CD8-positive, alpha-beta memory T cell (primary cell): ENCODE data around the gene BRWD1. TPM values are rescaled to one million over a fixed set of nuclear protein-coding genes. Genes with fewer than 3 reads are reported as not detected.

ENCODE experiments used
- CTCF ChIA-PET: fragments of 350-600 bp; sonication (Branson Sonifier 250); formaldehyde crosslinking; loops from one replicate; lab custom pipeline; 2021; ENCODE audit warnings: antibody characterized with exemption; lab: Charles Lee
- POLR2A ChIA-PET: fragments of 350-600 bp; sonication (Branson Sonifier 250); formaldehyde crosslinking; loops from one replicate; lab custom pipeline; 2021; ENCODE audit warnings: antibody characterized with exemption; lab: Charles Lee
- DNase-seq, 5 donors: peaks; one replicate each; pipeline versions ENCODE4 v3.0.0 to v3.0.0-alpha.2; 2020 to 2022; ENCODE audit warnings: mixed read lengths in 1 of 5
- H3K27ac ChIP-seq: one replicate; pipeline ENCODE4 v1.7.0; 2013; ENCODE audit warnings: low read depth, mild to moderate bottlenecking, low read length, moderate library complexity
- H3K27me3 ChIP-seq: 2 replicates; pipeline ENCODE4 v1.7.0; 2013; ENCODE audit warnings: low read length, mild to moderate bottlenecking; ENCODE audit not compliant: insufficient read depth, poor library complexity, severe bottlenecking
- H3K36me3 ChIP-seq: 2 replicates; pipeline ENCODE4 v1.7.0; 2013; ENCODE audit warnings: mild to moderate bottlenecking, low read length, moderate library complexity; ENCODE audit not compliant: insufficient read depth
- H3K4me1 ChIP-seq: 2 replicates; pipeline ENCODE4 v1.7.0; 2013; ENCODE audit warnings: mild to moderate bottlenecking, low read length, moderate library complexity; ENCODE audit not compliant: insufficient read depth
- H3K4me3 ChIP-seq: 2 replicates; pipeline ENCODE4 v1.7.0; 2013; ENCODE audit warnings: mild to moderate bottlenecking, low read length
- H3K9me3 ChIP-seq: 2 replicates; pipeline ENCODE4 v1.7.0; 2013; ENCODE audit warnings: mild to moderate bottlenecking, low read length
- H3K27ac Mint-ChIP-seq, 8 donors: one replicate each; pipeline ENCODE4 v1.8.0; 2020 to 2021; ENCODE audit warnings: mixed read lengths in 8 of 8, mild to moderate bottlenecking in 6 of 8, inconsistent platforms in 3 of 8, moderate library complexity in 3 of 8
- H3K27me3 Mint-ChIP-seq, 2 donors: one replicate each; pipeline ENCODE4 v1.8.0; 2020 to 2021; ENCODE audit warnings: mixed read lengths in 2 of 2, mild to moderate bottlenecking in 1 of 2, moderate library complexity in 1 of 2
- H3K36me3 Mint-ChIP-seq, 3 donors: one replicate each; pipeline ENCODE4 v1.8.0; 2020 to 2021; ENCODE audit warnings: mixed read lengths in 3 of 3, inconsistent platforms in 1 of 3, mild to moderate bottlenecking in 1 of 3
- H3K4me1 Mint-ChIP-seq, 3 donors: one replicate each; pipeline ENCODE4 v1.8.0; 2020 to 2021; ENCODE audit warnings: mixed read lengths in 3 of 3, inconsistent platforms in 1 of 3, mild to moderate bottlenecking in 1 of 3
- H3K4me3 Mint-ChIP-seq, 7 donors: one replicate each; pipeline ENCODE4 v1.8.0; 2020 to 2021; ENCODE audit warnings: mixed read lengths in 7 of 7, mild to moderate bottlenecking in 6 of 7, moderate library complexity in 4 of 7, inconsistent platforms in 2 of 7
- H3K9me3 Mint-ChIP-seq, 5 donors: one replicate each; pipeline ENCODE4 v1.8.0; 2020 to 2022; ENCODE audit warnings: mixed read lengths in 5 of 5, mild to moderate bottlenecking in 3 of 5, moderate library complexity in 2 of 5, inconsistent platforms in 1 of 5
- polyA plus RNA-seq: library from polyadenylated mRNA; unstranded; fragments of 300-500 nt; fragmentation: Illumina TruSeq; gene quantifications from one replicate; pipeline ENCODE4 v1.2.3, GENCODE V29; 2021
- total RNA-seq, 2 experiments: library from RNA; stranded (reverse); gene quantifications; one replicate each; pipeline ENCODE4 v1.2.3, GENCODE V29; 2021

Gene BRWD1
- total and polyA plus RNA-seq, 3 experiments from 2014 or later: 23.5 to 37.3 (median 25.8) TPM

- DNase-seq: no peak
- H3K27me3 ChIP-seq: no peaks in the 10 kb centered on the region
- Mint-ChIP-seq H3K4me1 (peaks cover 39 to 56% (median 55%) of the 10 kb centered on the region in 3 donors), H3K27me3 (no peaks in the 10 kb centered on the region), H3K9me3 (no peaks in the 10 kb centered on the region), H3K27ac (peak overlapping the region; percentile 82 to 97 (median 96)), H3K36me3 (peaks cover 0 to 21% (median 7%) of the 10 kb centered on the region in 3 donors), H3K4me3 (peak overlapping the region; percentile 96 to 99 (median 97))
- peak overlapping the region; percentile 81 for H3K4me3 ChIP-seq
- POLR2A ChIA-PET: interaction anchor here (0.6 to 2.3 kb wide), 9 partner anchors 8 to 261 kb away, joined by 3 to 20 read pairs (median 4); partner anchors contain the start of gene BRWD1
- peak overlapping the region; percentile 84 for H3K27ac ChIP-seq
- peaks cover 8% of the 10 kb centered on the region for H3K36me3 ChIP-seq
- H3K9me3 ChIP-seq: no peaks in the 10 kb centered on the region
- peaks cover 24% of the 10 kb centered on the region for H3K4me1 ChIP-seq
- CTCF ChIA-PET: interaction anchor here (0.8 to 1.5 kb wide), 5 partner anchors 10 to 207 kb away, joined by 3 to 5 read pairs (median 4); no protein-coding TSS in a partner anchor
Measured at GRCh38 chr21:39184050-39184980, 129.1 kb downstream of the BRWD1 start.

- Histone ChIP-seq H3K27ac (peak within 1 kb of the TSS; percentile 84), H3K9me3 (no peaks in the 10 kb centered on the region), H3K4me3 (peak within 1 kb of the TSS; percentile 81), H3K27me3 (no peaks in the 10 kb centered on the region), H3K4me1 (peaks cover 24% of the 10 kb centered on the region), H3K36me3 (peaks cover 8% of the 10 kb centered on the region)
- Mint-ChIP-seq H3K27me3 (no peaks in the 10 kb centered on the region), H3K4me3 (peak within 1 kb of the TSS; percentile 96 to 99 (median 97)), H3K9me3 (no peaks in the 10 kb centered on the region), H3K27ac (peak within 1 kb of the TSS; percentile 82 to 97 (median 96)), H3K36me3 (peaks cover 0 to 26% (median 9%) of the 10 kb centered on the region in 3 donors), H3K4me1 (peaks cover 39 to 59% (median 55%) of the 10 kb centered on the region in 3 donors)
- POLR2A ChIA-PET: interaction anchor here (0.6 to 2.3 kb wide), 11 partner anchors 9 to 1877 kb away, joined by 3 to 20 read pairs (median 4); partner anchors contain the start of gene BRWD1
- CTCF ChIA-PET: interaction anchor here (0.8 to 1.5 kb wide), 7 partner anchors 9 to 208 kb away, joined by 3 to 5 read pairs (median 4); no protein-coding TSS in a partner anchor
- DNase-seq: peak; percentile 91 to 95 (median 93)
Measured at GRCh38 chr21:39183272-39184049, 130.0 kb downstream of the BRWD1 start, which contains the start of gene PSMG1. PSMG1 (minus strand) TSS chr21:39183451; CDS start chr21:39183385, 66 bp downstream.

DNA sequence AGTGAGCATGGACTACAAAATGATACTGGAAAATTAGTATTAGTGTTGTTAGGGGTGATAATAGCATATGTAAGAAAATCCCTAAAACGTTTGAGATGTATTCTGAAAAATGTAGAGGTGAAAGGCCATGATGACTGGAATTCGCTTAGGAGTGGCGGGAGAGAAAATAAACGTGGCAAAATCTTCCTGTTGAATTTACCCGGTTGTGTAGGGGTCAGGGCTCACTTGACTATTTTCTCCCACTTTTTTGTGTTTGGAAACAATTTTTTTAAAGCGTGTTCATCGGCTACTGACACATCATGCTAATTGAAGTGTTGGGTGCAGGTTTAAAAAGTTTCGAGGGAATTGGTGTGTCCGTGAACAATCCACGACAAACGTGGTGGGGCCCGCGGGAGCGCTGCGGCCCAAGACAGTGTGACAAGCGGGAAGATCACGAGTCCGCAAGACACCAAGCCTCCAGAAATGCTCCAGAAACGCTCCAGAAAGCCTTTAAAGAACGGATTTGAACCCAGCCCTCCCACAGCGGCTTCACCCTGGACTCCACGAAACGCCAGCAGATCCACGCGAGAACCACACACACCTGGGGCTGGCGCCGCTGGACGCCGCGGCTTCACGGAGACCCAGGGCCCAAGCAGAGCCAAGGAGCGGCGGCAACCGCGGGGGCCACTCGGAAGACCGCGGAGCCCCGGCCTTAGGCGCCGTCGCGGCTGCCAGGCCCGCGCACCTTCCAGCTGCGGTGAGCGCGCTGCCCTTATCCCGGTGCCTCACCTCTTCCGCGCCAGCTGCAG is 130.8 kb downstream of the BRWD1 start:
- Histone ChIP-seq H3K27ac (peak overlapping the region; percentile 84), H3K9me3 (no peaks in the 10 kb centered on the region), H3K36me3 (peaks cover 8% of the 10 kb centered on the region), H3K4me1 (peaks cover 24% of the 10 kb centered on the region), H3K4me3 (peak overlapping the region; percentile 81), H3K27me3 (no peaks in the 10 kb centered on the region)
- Mint-ChIP-seq H3K27me3 (no peaks in the 10 kb centered on the region), H3K36me3 (peaks cover 0 to 32% (median 13%) of the 10 kb centered on the region in 3 donors), H3K9me3 (no peaks in the 10 kb centered on the region), H3K4me3 (peak overlapping the region; percentile 96 to 99 (median 97)), H3K4me1 (peaks cover 39 to 59% (median 54%) of the 10 kb centered on the region in 3 donors), H3K27ac (peak overlapping the region; percentile 82 to 97 (median 96))
- ChIA-PET POLR2A (interaction anchor here (0.6 to 2.3 kb wide), 8 partner anchors 112 to 1877 kb away, joined by 3 to 20 read pairs (median 7); partner anchors contain the start of gene BRWD1), CTCF (interaction anchor here (0.9 to 1.1 kb wide), 3 partner anchors 18 to 209 kb away, joined by 3 to 5 read pairs (median 4); no protein-coding TSS in a partner anchor)
- DNase-seq: peak in 2 of 5 donors; percentile 1 to 48

GRCh38 chr21:39182016-39182415 is 131.4 kb downstream of the BRWD1 start:
- CTCF ChIA-PET: no interaction called here
- peak overlapping the region; percentile 81 for H3K4me3 ChIP-seq
- peaks cover 39 to 56% (median 52%) of the 10 kb centered on the region in 3 donors for H3K4me1 Mint-ChIP-seq

DNA sequence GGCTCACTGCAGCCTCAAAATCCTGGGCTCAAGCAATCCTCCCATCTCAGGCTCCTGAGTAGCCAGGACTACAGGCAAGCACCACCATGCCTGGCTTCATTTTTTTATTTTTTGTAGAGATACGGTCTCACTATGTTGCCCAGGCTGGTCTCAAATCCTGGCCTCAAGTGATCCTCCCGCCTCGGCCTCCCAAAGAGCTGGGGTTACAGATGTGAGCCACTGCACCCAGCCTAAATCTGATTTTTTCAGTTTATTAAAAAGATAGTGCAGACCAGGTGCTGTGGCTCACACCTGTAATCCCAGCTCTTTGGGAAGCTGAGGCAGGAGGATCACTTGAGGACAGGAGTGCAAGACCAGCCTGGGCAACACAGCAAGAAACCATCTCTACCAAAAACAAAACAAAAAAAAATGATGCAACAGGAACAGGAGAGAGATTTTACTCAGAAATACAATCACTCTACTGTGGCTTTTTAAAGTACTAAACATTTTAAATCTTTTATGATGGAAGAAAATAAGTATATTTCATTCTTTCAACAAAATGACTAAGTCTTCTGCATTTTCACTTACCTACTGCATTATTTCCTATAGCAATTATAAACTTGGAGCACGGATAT is 132.1 kb downstream of the BRWD1 start:
- Histone ChIP-seq H3K9me3 (no peaks in the 10 kb centered on the region), H3K27ac (no peak overlapping the region), H3K4me1 (peaks cover 24% of the 10 kb centered on the region), H3K27me3 (no peaks in the 10 kb centered on the region), H3K4me3 (no peak overlapping the region), H3K36me3 (peaks cover 13% of the 10 kb centered on the region)
- DNase-seq: no peak
- Mint-ChIP-seq H3K9me3 (no peaks in the 10 kb centered on the region), H3K27me3 (no peaks in the 10 kb centered on the region), H3K4me3 (peak overlapping the region; percentile 20 to 99 (median 97)), H3K36me3 (peaks cover 0 to 38% (median 13%) of the 10 kb centered on the region in 3 donors), H3K27ac (peak overlapping the region in 4 of 8 donors; percentile 9 to 82 (median 26)), H3K4me1 (peaks cover 36 to 49% (median 45%) of the 10 kb centered on the region in 3 donors)
- POLR2A ChIA-PET: no interaction called here
- CTCF ChIA-PET: interaction anchor here (0.8 kb wide), 1 partner anchor 9 kb away, joined by 3 read pairs; no protein-coding TSS in a partner anchor

More at GRCh38 chr21:39182016-39182415, 131.4 kb downstream of the BRWD1 start:
- no peaks in the 10 kb centered on the region for H3K9me3 ChIP-seq
- POLR2A ChIA-PET: no interaction called here
- no peak for DNase-seq
- H3K9me3 Mint-ChIP-seq: no peaks in the 10 kb centered on the region
- no peak overlapping the region for H3K27ac ChIP-seq
- H3K27me3 ChIP-seq: no peaks in the 10 kb centered on the region
- H3K36me3 ChIP-seq: peaks cover 13% of the 10 kb centered on the region
- H3K4me1 ChIP-seq: peaks cover 24% of the 10 kb centered on the region
- peaks cover 0 to 33% (median 13%) of the 10 kb centered on the region in 3 donors for H3K36me3 Mint-ChIP-seq
- peak overlapping the region; percentile 70 to 96 (median 92) for H3K27ac Mint-ChIP-seq
- peak overlapping the region; percentile 96 to 99 (median 97) for H3K4me3 Mint-ChIP-seq
- H3K27me3 Mint-ChIP-seq: no peaks in the 10 kb centered on the region

- POLR2A ChIA-PET: no interaction called here
- DNase-seq: no peak
- no peaks in the 10 kb centered on the region for H3K9me3 ChIP-seq
- no peaks in the 10 kb centered on the region for H3K9me3 Mint-ChIP-seq
- H3K4me1 ChIP-seq: peaks cover 24% of the 10 kb centered on the region
- H3K27ac ChIP-seq: no peak overlapping the region
- H3K4me3 Mint-ChIP-seq: peak overlapping the region in 4 of 7 donors; percentile 20 to 90 (median 46)
- H3K27me3 ChIP-seq: no peaks in the 10 kb centered on the region
- H3K36me3 ChIP-seq: peaks cover 13% of the 10 kb centered on the region
- no peaks in the 10 kb centered on the region for H3K27me3 Mint-ChIP-seq
- peaks cover 39 to 52% (median 43%) of the 10 kb centered on the region in 3 donors for H3K4me1 Mint-ChIP-seq
- H3K36me3 Mint-ChIP-seq: peaks cover 5 to 45% (median 15%) of the 10 kb centered on the region in 3 donors
- H3K4me3 ChIP-seq: no peak overlapping the region
- CTCF ChIA-PET: interaction anchor here (0.8 kb wide), 1 partner anchor 8 kb away, joined by 3 read pairs; no protein-coding TSS in a partner anchor
- H3K27ac Mint-ChIP-seq: peak overlapping the region in 5 of 8 donors; percentile 6 to 70 (median 27)
Measured at GRCh38 chr21:39180429-39181019, 132.9 kb downstream of the BRWD1 start.
